ENCODE measurements around the gene TEDC2.

Gene TEDC2

GRCh38 chr16:2496223-2497115 lies 36.6 kb downstream of the TEDC2 start:
- no peak for DNase-seq (ENCODE audit: low spot score)

GRCh38 chr16:2497116-2497630 lies 37.3 kb downstream of the TEDC2 start:
- no peak for DNase-seq (ENCODE audit: low spot score)

DNA sequence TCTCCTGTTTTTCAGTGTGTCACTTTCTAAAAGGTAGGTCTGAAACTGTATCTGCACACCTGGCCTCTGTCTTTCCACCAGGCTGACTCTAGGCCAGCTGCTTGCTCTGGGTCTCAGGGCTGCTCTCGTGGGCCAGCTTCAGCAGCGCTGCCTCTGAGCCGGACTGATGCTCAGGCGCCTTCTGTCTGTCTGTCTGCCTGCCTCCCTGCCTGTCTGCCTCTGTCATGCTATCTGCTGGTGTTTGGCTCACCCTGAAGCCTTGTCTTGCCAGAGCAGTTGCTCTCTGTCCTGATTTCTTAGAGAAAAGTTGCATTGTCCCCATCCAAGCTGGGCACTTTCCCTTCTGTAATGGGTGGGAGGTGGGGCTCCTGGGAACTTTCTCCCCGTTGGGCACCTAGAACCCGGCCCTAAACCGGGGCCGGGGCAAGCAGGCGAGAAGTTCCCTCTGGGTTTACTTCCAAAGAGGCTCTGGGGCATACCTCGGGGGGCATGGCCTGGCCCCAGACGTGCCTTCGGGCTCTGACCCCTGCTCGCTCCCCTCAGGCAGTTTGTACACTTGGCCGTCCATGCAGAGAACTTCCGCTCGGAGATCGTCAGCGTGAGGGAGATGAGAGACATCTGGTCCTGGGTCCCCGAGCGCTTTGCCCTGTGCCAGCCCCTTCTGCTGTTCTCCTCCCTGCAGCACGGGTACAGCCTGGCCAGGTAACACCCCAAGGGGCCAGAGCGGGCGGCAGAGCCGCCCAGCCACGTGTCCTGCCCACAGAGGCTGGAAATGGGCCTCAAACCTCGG lies 38.0 kb downstream of the TEDC2 start:
- DNase-seq (ENCODE audit: low spot score), result no peak

- no peak for DNase-seq (ENCODE audit: low spot score)
Observed at GRCh38 chr16:2498531-2499253, 38.8 kb downstream of the TEDC2 start.

DNA sequence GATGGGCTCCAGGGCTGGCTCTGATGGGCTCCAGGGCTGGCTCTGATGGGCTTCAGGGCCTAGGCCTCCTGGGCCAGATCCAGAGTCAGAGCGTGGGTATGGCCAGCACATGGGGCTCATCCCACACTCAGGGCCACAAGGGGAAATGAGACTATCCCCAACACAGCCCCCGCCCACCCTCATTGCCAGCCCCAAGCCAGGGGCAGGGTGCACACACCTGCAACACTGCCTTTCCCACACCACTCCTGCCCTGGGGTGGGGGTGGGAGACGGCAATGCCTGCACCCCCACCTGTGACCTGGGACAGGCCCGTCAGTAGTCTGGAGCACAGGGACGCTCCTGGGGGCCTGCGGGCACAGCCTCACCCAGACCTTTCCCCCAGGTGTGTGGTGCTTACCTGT lies 39.5 kb downstream of the TEDC2 start:
- no peak for DNase-seq (ENCODE audit: low spot score)

DNA sequence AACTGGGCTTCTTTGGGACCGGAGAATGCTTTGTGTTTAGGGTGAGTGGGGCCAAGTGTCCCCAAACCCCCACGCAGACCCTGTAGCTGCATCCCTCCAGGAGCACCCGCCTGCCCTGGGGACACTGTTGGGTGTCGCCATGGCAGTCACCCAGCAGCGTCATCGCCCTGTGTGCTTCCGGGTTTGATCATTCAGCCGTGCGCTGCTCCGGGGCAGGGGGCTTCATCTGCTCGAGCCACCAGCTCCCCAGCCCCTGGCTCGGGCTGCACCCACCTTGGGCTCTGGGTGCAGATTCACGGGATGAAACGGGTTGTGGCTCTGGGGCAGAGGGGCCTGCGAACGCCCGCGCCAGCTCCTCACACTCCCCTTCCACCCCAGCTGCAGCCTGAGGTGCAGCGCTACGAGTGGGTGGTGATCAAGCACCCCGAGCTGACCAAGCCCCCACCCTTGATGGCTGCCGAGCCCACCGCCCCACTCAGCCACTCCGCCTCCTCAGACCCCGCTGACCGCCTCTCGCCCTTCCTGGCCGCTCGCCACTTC lies 40.1 kb downstream of the TEDC2 start:
- no peak for DNase-seq (ENCODE audit: low spot score)

- no peak for DNase-seq (ENCODE audit: low spot score)
Observed at GRCh38 chr16:2500430-2500917, 40.6 kb downstream of the TEDC2 start.

- peak; percentile 80 for DNase-seq (ENCODE audit: low spot score)
Observed at GRCh38 chr16:2500918-2501750, 41.2 kb downstream of the TEDC2 start.

DNA sequence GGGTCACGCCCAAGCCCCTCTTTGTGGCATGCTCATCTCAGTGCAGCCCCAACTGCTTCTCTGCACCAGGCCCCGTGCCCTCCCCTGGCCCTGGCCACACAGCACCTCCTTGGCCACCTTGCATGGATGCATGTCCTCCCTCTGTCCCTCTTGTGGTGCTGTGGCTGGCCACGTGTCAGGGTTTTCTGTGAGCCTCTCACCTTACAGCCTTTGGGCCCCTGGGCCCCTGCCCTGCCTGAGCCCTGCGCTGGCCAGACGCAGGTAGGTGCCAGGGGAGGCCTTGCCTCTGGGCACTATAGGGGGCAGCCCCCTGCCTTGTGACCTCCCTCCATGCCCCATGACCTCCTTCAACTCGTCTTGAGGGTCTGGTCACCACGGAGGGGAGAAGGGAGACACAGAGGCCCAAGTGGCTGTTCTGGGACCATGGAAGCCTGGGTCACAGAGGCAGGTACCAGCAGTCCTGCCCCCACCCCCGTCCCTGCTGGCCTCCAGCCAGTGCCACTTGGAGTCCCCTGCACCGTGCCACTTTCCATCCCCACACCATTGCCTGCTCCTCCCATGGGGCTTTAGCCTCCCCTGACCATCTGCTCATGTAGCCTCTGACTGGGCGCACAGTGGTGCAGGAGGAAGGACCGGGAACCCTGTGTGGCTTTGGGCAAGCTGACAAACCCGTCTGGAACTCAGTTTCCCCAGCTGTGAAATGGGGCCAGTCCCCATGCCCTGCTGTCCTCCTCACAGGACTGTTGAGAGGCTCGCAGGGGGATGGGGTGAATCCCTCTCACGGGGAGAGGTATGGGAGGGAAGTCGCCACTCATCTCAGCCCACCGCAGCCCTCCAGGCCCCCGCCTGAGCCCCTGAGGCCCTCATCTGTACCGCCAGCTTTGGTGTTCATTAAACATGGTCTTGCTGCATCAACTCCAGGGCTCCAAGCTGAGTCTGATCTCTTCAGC lies 42.3 kb downstream of the TEDC2 start:
- DNase-seq (ENCODE audit: low spot score), result no peak

DNA sequence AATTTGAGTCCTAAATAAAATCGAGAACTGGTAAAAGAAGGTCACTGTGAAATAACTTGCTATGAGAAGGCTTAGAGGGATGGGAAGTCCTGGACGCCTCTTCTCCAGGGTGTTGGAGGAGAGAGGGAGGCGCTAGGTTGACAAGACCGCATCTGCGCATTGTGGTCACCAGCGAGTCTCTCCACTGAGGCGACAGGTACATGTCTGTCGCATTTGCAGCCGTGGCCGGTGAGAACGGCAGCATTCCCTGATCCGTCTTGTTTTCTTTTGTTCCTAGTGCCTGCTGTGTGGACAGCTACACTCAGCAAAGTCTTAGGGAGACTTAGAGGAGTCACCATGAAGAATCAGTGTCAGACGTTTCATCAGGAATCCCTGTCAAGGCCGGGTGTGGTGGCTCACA lies 45.8 kb downstream of the TEDC2 start:
- DNase-seq (ENCODE audit: low spot score), result no peak

DNA sequence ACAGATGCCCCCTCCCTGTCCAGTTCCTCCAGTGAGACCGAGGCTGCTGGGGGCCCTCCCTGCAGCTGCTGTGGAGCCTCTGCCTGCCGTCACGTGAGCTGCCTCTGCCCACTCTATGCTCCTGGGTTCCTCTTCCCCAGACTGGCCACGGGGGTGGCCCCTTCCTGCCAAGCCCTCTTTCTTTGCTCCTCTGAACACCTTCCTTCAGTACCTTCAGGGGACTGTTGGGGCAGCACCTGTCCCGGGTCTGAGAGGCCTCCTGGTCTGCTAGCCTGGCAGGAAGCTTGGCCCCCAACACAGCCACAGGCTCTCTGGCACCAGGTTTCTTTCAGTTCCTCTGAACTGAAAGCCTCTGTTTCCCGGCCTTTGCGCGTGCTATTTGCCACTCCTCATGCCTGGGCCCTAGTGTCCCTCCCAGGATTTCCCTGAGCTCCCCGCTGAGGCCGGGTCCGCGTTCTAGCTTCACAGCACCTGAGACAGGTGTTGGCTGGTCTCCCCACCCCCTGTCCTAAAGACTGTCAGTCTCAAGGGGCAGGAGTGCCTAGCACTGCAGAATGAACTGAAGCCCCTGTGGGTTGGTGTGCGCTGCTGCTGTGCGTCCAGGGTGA lies 47.2 kb downstream of the TEDC2 start:
- DNase-seq (ENCODE audit: low spot score), result no peak

DNA sequence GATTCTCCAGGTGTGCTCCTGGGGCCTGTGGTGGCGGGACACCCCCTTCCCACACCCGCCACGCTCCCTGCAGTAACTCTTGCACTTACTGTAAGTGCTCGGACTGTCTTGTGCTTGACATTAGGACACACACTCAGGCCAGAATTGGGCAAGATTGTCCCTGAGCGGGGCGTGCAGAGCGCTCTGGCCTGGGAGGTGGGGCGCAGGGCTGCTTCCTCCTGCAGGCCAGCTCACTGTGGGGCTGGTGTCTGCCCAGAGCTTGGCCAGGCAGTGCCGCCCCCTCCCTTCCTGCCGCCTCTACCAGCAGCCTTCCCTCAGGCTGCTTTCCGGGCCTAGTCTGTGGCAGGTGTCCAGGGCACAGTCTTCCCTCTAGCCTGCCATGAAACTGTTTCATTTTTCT lies 47.8 kb downstream of the TEDC2 start:
- DNase-seq (ENCODE audit: low spot score), result no peak

DNA sequence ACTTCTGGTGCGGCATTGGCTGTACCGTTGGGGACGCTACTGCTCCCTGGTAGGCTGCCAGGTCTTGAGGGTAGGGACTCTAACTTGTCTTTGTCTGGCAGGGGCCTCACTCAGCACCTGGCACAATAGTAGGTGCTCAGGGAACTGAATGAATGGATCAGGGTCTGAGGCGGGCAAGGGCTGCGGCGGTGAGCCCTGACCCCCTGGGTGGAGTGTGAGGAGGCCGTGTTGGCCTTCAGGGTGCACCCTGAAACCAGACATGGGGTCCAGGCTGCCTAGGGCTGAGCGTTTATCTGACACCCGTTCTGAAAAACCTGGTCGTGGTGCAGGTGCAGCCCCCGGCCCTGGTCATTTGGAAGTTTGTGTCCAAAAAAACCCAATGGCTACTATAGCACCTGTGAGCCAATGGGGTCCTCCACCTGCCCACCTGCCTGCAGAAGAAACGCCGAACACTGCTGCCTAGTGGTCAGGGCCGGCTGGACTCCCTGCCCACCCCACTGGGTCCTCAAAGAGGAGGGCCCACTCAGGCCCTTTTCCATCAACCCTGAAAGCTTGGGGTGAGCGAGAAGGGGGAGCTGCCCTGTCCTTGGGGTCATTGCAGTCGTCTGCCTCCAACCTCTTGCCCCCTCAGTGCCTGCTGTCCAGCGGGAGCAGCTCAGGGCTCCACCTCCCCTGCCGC lies 49.0 kb downstream of the TEDC2 start:
- DNase-seq (ENCODE audit: low spot score), result no peak

- peak; percentile 76 for DNase-seq (ENCODE audit: low spot score)
Observed at GRCh38 chr16:2511128-2511800, 51.4 kb downstream of the TEDC2 start.

GRCh38 chr16:2511996-2512734 lies 52.3 kb downstream of the TEDC2 start:
- no peak for DNase-seq (ENCODE audit: low spot score)

- no peak for DNase-seq (ENCODE audit: low spot score)
Observed at GRCh38 chr16:2512735-2513404, 53.0 kb downstream of the TEDC2 start.
